K562 (cell line): ENCODE results near the gene SHANK1. TPM values are rescaled to one million over a fixed set of nuclear protein-coding genes. Genes with fewer than 3 reads are reported as not detected.

Experiments
- ATAC-seq: fragments of 200-7000 bp; cut with Tn5 transposase; 3 replicates; pipeline ENCODE4 v1.9.1; 2020; ENCODE audit warnings: moderate library complexity
- BruUV-seq: library from RNA; stranded (reverse); fragments of 400-500 nt; replicated peaks from 2 replicates; lab custom pipeline; 2021; lab: Mats Ljungman, UMichigan
- CTCF ChIA-PET: fragments of 300-600 bp; formaldehyde crosslinking; extraction: SDS; loops from one replicate; lab custom pipeline; 2021; ENCODE audit warnings: low intra/inter-chr PET ratio; lab: Yijun Ruan, JAX
- POLR2A ChIA-PET: fragments of 300-600, 350-650 bp; sonication (Branson Sonifier 250); formaldehyde crosslinking; extraction: SDS; loops from one replicate; lab custom pipeline; 2021; ENCODE audit warnings: antibody characterized with exemption, inconsistent platforms; lab: Yijun Ruan, JAX
- DNase-seq, 4 experiments: peaks; one replicate each; pipeline versions ENCODE4 v3.0.0 to v3.0.0-alpha.2; 2011 to 2018; ENCODE audit warnings: low spot score in 3 of 4, mixed read lengths in 3 of 4; ENCODE audit errors: extremely low read depth in 1 of 4
- FAIRE-seq: peaks from 2 replicates; lab custom pipeline; 2011; peaks lifted over from hg19 to GRCh38; lab: Jason Lieb, UNC
- H2AFZ ChIP-seq: 2 replicates; pipeline ENCODE4 v1.6.0; 2011; ENCODE audit warnings: low read depth, low read length, control low read depth, inconsistent platforms
- H3K27ac ChIP-seq: fragments of 200-600 bp; 3 replicates; pipeline ENCODE4 v1.8.0; 2011; ENCODE audit warnings: low read depth, mild to moderate bottlenecking, control low read depth, inconsistent platforms, low read length, moderate library complexity, mixed read lengths; ENCODE audit errors: extremely low read depth
- H3K27me3 ChIP-seq, 2 experiments: fragments of 300-600 bp in 1 of 2; 2 replicates in 1 of 2; 3 replicates in 1 of 2; pipeline versions ENCODE4 v1.6.0 to v1.8.0; 2011; ENCODE audit warnings: inconsistent platforms in 2 of 2, low read length in 2 of 2, mild to moderate bottlenecking in 1 of 2, mixed read lengths in 1 of 2, moderate library complexity in 1 of 2; ENCODE audit not compliant: control insufficient read depth in 2 of 2, insufficient read depth in 2 of 2
- H3K36me3 ChIP-seq: fragments of 300-600 bp; 3 replicates; pipeline ENCODE4 v1.8.0; 2011; ENCODE audit warnings: mild to moderate bottlenecking, low read length, inconsistent platforms; ENCODE audit not compliant: control insufficient read depth, insufficient read depth
- H3K4me1 ChIP-seq, 2 experiments: fragments of 200-600 bp in 1 of 2; replicated peaks in 1 of 2; 2 replicates in 1 of 2; 3 replicates in 1 of 2; pipeline versions ENCODE4 v1.5.1 to v1.8.0; 2011; ENCODE audit warnings: inconsistent platforms in 2 of 2, low read length in 2 of 2, mild to moderate bottlenecking in 1 of 2, mixed read lengths in 1 of 2, moderate library complexity in 1 of 2; ENCODE audit not compliant: control insufficient read depth in 2 of 2, insufficient read depth in 2 of 2
- H3K4me2 ChIP-seq: 2 replicates; pipeline ENCODE4 v1.6.1; 2011; ENCODE audit warnings: low read length, control low read depth, inconsistent platforms, mixed read lengths; ENCODE audit not compliant: insufficient read depth
- H3K4me3 ChIP-seq: fragments of 200-600 bp; sonication (generic), shearing (Covaris generic); 2 replicates; pipeline ENCODE4 v1.5.1; 2016; ENCODE audit warnings: control low read depth, inconsistent platforms
- H3K79me2 ChIP-seq: fragments of 200-600 bp; 3 replicates; pipeline ENCODE4 v1.8.0; 2011; ENCODE audit warnings: low read length, inconsistent platforms; ENCODE audit not compliant: control insufficient read depth, insufficient read depth
- H3K9ac ChIP-seq, 2 experiments: 2 replicates each; pipeline versions ENCODE4 v1.6.0 to v1.6.1; 2011; ENCODE audit warnings: low read depth in 2 of 2, low read length in 2 of 2, control low read depth in 1 of 2, inconsistent platforms in 1 of 2, mild to moderate bottlenecking in 1 of 2, mixed read lengths in 1 of 2; ENCODE audit not compliant: insufficient read depth in 1 of 2
- H3K9me1 ChIP-seq: one replicate; pipeline ENCODE4 v1.6.0; 2011; ENCODE audit warnings: inconsistent platforms, mild to moderate bottlenecking, low read length, moderate library complexity; ENCODE audit not compliant: control insufficient read depth, insufficient read depth
- H3K9me3 ChIP-seq: replicated peaks from 2 replicates; pipeline ENCODE4 v1.5.1; 2011; ENCODE audit warnings: low read depth, low read length, inconsistent platforms; ENCODE audit not compliant: control insufficient read depth, insufficient read depth
- H4K20me1 ChIP-seq: replicated peaks from 2 replicates; pipeline ENCODE4 v1.6.1; 2011; ENCODE audit warnings: low read length, inconsistent platforms, mixed read lengths; ENCODE audit not compliant: control insufficient read depth, insufficient read depth
- BDP1 ChIP-seq: IDR thresholded peaks from 3 replicates; pipeline ENCODE4 v1.6.1; 2011; ENCODE audit not compliant: insufficient read length, insufficient read depth
- CC2D1A ChIP-seq: fragments of 450-650 bp; IDR thresholded peaks from 2 replicates; pipeline ENCODE4 v1.6.1; 2017; ENCODE audit warnings: mild to moderate bottlenecking
- CXXC5 ChIP-seq: fragments of 250-450 bp; sonication (Bioruptor Pico); IDR thresholded peaks from 2 replicates; pipeline ENCODE4 v1.8.0; 2022; ENCODE audit warnings: inconsistent platforms, mild to moderate bottlenecking, moderate library complexity
- EGR1 ChIP-seq: fragments of 450-650 bp; conservative IDR thresholded peaks from 2 replicates; pipeline ENCODE4 v1.6.1; 2017; ENCODE audit warnings: mild to moderate bottlenecking
- EP400 ChIP-seq: fragments of 450-650 bp; IDR thresholded peaks from 2 replicates; pipeline ENCODE4 v1.6.1; 2017; ENCODE audit warnings: antibody characterized with exemption, mild to moderate bottlenecking, moderate library complexity
- FOXA3 ChIP-seq, 2 experiments: fragments of 450-650 bp in 1 of 2; sonication (generic) in 1 of 2; formaldehyde crosslinking; IDR thresholded peaks in 1 of 2; conservative IDR thresholded peaks in 1 of 2; 2 replicates each; pipeline versions ENCODE4 v1.4.0 to v1.8.0; 2020 to 2022; ENCODE audit warnings: mild to moderate bottlenecking in 2 of 2, missing genetic modification reagents in 1 of 2
- HBP1 ChIP-seq: fragments of 450-650 bp; formaldehyde crosslinking; IDR thresholded peaks from 2 replicates; pipeline ENCODE4 v1.4.0; 2022; ENCODE audit warnings: missing genetic modification characterization
- KAT8 ChIP-seq: fragments of 450-650 bp; IDR thresholded peaks from 2 replicates; pipeline ENCODE4 v1.6.1; 2016; ENCODE audit warnings: low read depth, mild to moderate bottlenecking
- MYC ChIP-seq, 2 experiments: fragments of 250-450 bp in 1 of 2; sonication (Bioruptor Pico) in 1 of 2; IDR thresholded peaks; 2 replicates each; pipeline versions ENCODE4 v1.5.1 to v1.6.1; 2012 to 2021; ENCODE audit warnings: low read depth in 2 of 2, borderline replicate concordance in 1 of 2, improper control_type of control experiment in 1 of 2, low read length in 1 of 2, mild to moderate bottlenecking in 1 of 2, moderate library complexity in 1 of 2
- PTRF ChIP-seq: fragments of 450-650 bp; IDR thresholded peaks from 2 replicates; pipeline ENCODE4 v1.6.1; 2016; ENCODE audit warnings: mild to moderate bottlenecking, missing genetic modification characterization, missing compliant biosample characterization
- TAL1 ChIP-seq: fragments of 450-650 bp; IDR thresholded peaks from 2 replicates; pipeline ENCODE4 v1.6.1; 2016; ENCODE audit warnings: mild to moderate bottlenecking
- USF2 ChIP-seq: sonication (generic); formaldehyde crosslinking; IDR thresholded peaks from 2 replicates; pipeline ENCODE4 v1.5.0; 2020; ENCODE audit warnings: missing genetic modification reagents
- ZBTB43 ChIP-seq: sonication (generic); formaldehyde crosslinking; IDR thresholded peaks from 2 replicates; pipeline ENCODE4 v1.8.0; 2023; ENCODE audit warnings: mild to moderate bottlenecking, missing genetic modification reagents
- ZNF583 ChIP-seq: fragments of 250-450 bp; sonication (Bioruptor Pico); IDR thresholded peaks from 2 replicates; pipeline ENCODE4 v1.4.0; 2020
- ZNF639 ChIP-seq, 2 experiments: fragments of 200-800 bp in 1 of 2; sonication (Bioruptor generic) in 1 of 2; sonication (generic) in 1 of 2; formaldehyde crosslinking in 1 of 2; IDR thresholded peaks in 1 of 2; conservative IDR thresholded peaks in 1 of 2; 2 replicates each; pipeline versions ENCODE4 v1.5.0 to v1.6.1; 2016 to 2020; ENCODE audit warnings: missing compliant biosample characterization in 1 of 2, missing genetic modification characterization in 1 of 2, missing genetic modification reagents in 1 of 2
- WGBS: fragments of 100-300 bp; shearing (Covaris generic); methylation state at CpG from one replicate; pipeline ENCODE4 v1.1.6; 2016; ENCODE audit warnings: low coverage, mixed read lengths; ENCODE audit not compliant: insufficient coverage; ENCODE audit errors: missing lambda C conversion rate; 5-methylcytosine and 5-hydroxymethylcytosine counted together
- in situ Hi-C: fragments of 300-500 bp; cut with MboI; formaldehyde crosslinking; loops from 4 replicates; pipeline ENCODE4 v1.15.0; 2018; ENCODE audit warnings: inconsistent platforms, mixed read lengths
- intact Hi-C: fragments of 100-400 bp; cut with micrococcal nuclease; formaldehyde crosslinking; loops from 2 replicates; pipeline ENCODE4 v1.14.2; 2022
- polyA plus RNA-seq, 8 experiments: library from polyadenylated mRNA; depleted of rRNA in 4 of 8; stranded (reverse) in 5 of 8; unstranded in 3 of 8; fragments of >200 nt; fragmentation: Nextera tagmentation in 2 of 8; fragmentation: Illumina TruSeq in 1 of 8; extraction: Ambion mirVana in 2 of 8; extraction: Trizol in 1 of 8; gene quantifications; 2 replicates each; pipeline versions ENCODE4 v1.2.1 to v1.2.3, GENCODE V29; 2011 to 2014; ENCODE audit warnings: inconsistent platforms in 1 of 8, missing spikeins in 1 of 8
- total RNA-seq, 7 experiments: library from RNA; depleted of rRNA in 6 of 7; stranded (reverse); fragments of >200 nt in 6 of 7; fragmentation: Illumina TruSeq in 2 of 7; extraction: Trizol in 2 of 7; gene quantifications; 2 replicates each; pipeline versions ENCODE4 v1.2.1 to v1.2.3, GENCODE V29; 2011 to 2021; ENCODE audit warnings: low replicate concordance in 1 of 7

The SHANK1 gene
- total and polyA plus RNA-seq, 9 of the 15 experiments (the other 6 are each of a cell fraction or from before 2014, with no cell fraction given): 0.33 to 1.3 (median 0.55) TPM; not detected in 2

- Histone ChIP-seq H3K9ac (peak overlapping the region; percentile 57 to 88; a peak in 3 of 4 replicates), H3K9me3 (no peaks in the 10 kb centered on the region), H3K9me1 (no peaks in the 10 kb centered on the region), H3K36me3 (no peaks in the 10 kb centered on the region), H3K79me2 (no peaks in the 10 kb centered on the region), H4K20me1 (no peaks in the 10 kb centered on the region), H2AFZ (peak overlapping the region; percentile 84), H3K4me1 (peaks cover 49 to 51% of the 10 kb centered on the region in 2 experiments), H3K27me3 (no peaks in the 10 kb centered on the region), H3K4me3 (no peak overlapping the region; the same call in 1 of the 2 replicates), H3K4me2 (peak overlapping the region; percentile 68), H3K27ac (peak overlapping the region; percentile 78)
- BruUV-seq: no TSS peak
- CTCF ChIA-PET: interaction anchor here (0.9 kb wide), 1 partner anchor 35 kb away, joined by 3 read pairs; no protein-coding TSS in a partner anchor
- peak; percentile 37 for ATAC-seq
- peak; percentile 87 for FAIRE-seq
- intact Hi-C loops: no loop called here
- in situ Hi-C loops: no loop called here
- 8% methylated on average over 13 of the region's 18 CpGs for WGBS
- POLR2A ChIA-PET: interaction anchor here (0.6 to 1.5 kb wide), 4 partner anchors 12 to 26 kb away, joined by 3 to 7 read pairs (median 3); no protein-coding TSS in a partner anchor
- peak in 1 of 4 experiments; percentile 85 for DNase-seq
- TF ChIP-seq MYC (IDR thresholded peaks at IDR 0.05; ENCODE audit: low read depth, low read length) (no peak), MYC (CRISPR knock-in tag; IDR thresholded peaks at IDR 0.05; ENCODE audit: borderline replicate concordance, low read depth) (no peak), ZNF583 (CRISPR knock-in tag) (no peak), HBP1 (no peak), ZBTB43 (CRISPR knock-in tag) (no peak), CXXC5 (peak; percentile 39), CC2D1A (no peak), EGR1 (no peak), FOXA3 (CRISPR knock-in tag; conservative IDR thresholded peaks at IDR 0.05 in 1 of 2, IDR thresholded peaks at IDR 0.05 in 1 of 2) (no peak), ZNF639 (CRISPR knock-in tag; conservative IDR thresholded peaks at IDR 0.05 in 1 of 2, IDR thresholded peaks at IDR 0.05 in 1 of 2) (peak in 1 of 2 experiments; percentile 53; a peak in 2 of 4 replicates), KAT8 (peak; percentile 80), BDP1 (no peak), EP400 (no peak), TAL1 (peak; percentile 72), PTRF (tag) (no peak), USF2 (CRISPR knock-in tag) (no peak)
Observed at GRCh38 chr19:50741179-50741933, 21.8 kb upstream of the SHANK1 start.
